GM18511 (cell line): ENCODE data around the gene C1orf105.
"Not testable (repeated sequence)": the region's sequence is repeated elsewhere in the genome, so short reads cannot be mapped to it uniquely, and the experiment has no call there.

Experiments used
- ATAC-seq: cut with Tn5 transposase; IDR thresholded peaks from one replicate; pipeline ENCODE4 v1.9.1; 2021; ENCODE audit warnings: mild to moderate bottlenecking, moderate library complexity; ENCODE audit not compliant: unreplicated experiment

The C1orf105 gene

GRCh38 chr1:172423336-172423735 is 2.9 kb downstream of the C1orf105 start:
- no peak for ATAC-seq

GRCh38 chr1:172425339-172425738 is 4.9 kb downstream of the C1orf105 start:
- ATAC-seq = no peak

GRCh38 chr1:172427191-172427590 is 6.7 kb downstream of the C1orf105 start:
- ATAC-seq = no peak

- peak; percentile 55 for ATAC-seq
Measured at GRCh38 chr1:172429331-172430127, 9.0 kb downstream of the C1orf105 start.

- no peak for ATAC-seq
Measured at GRCh38 chr1:172430128-172430454, 9.6 kb downstream of the C1orf105 start.

- no peak for ATAC-seq
Measured at GRCh38 chr1:172431204-172431603, 10.7 kb downstream of the C1orf105 start.

GRCh38 chr1:172431721-172432192 is 11.3 kb downstream of the C1orf105 start:
- ATAC-seq = no peak

- ATAC-seq = not testable (repeated sequence)
Measured at GRCh38 chr1:172437183-172437582, 16.7 kb downstream of the C1orf105 start.

- no peak for ATAC-seq
Measured at GRCh38 chr1:172442404-172442803, 21.9 kb downstream of the C1orf105 start.

- no peak for ATAC-seq
Measured at GRCh38 chr1:172442843-172443565, 22.5 kb downstream of the C1orf105 start.

GRCh38 chr1:172443666-172444453 is 23.4 kb downstream of the C1orf105 start, which contains the start of gene PIGC:
Gene PIGC (minus strand): TSS chr1:172444069. CDS start chr1:172442622, 1,447 bp downstream.
- peak; percentile 100 for ATAC-seq

- ATAC-seq = no peak
Measured at GRCh38 chr1:172446547-172446946, 26.1 kb downstream of the C1orf105 start.

GRCh38 chr1:172447641-172448040 is 27.2 kb downstream of the C1orf105 start:
- no peak for ATAC-seq

GRCh38 chr1:172448995-172449584 is 28.6 kb downstream of the C1orf105 start:
- no peak for ATAC-seq

- peak; percentile 96 for ATAC-seq
Measured at GRCh38 chr1:172449585-172450523, 29.4 kb downstream of the C1orf105 start.

GRCh38 chr1:172450524-172450885 is 30.0 kb downstream of the C1orf105 start:
- no peak for ATAC-seq

GRCh38 chr1:172451002-172451443 is 30.5 kb downstream of the C1orf105 start:
- ATAC-seq = no peak

GRCh38 chr1:172452536-172453152 is 32.2 kb downstream of the C1orf105 start:
- ATAC-seq = no peak

- ATAC-seq = no peak
Measured at GRCh38 chr1:172453153-172453545, 32.7 kb downstream of the C1orf105 start.
